Activated CD4-positive, alpha-beta T cell treated with anti-CD3 and anti-CD28 coated beads, Interleukin-2, amount 10 ng/mL, durations not matched to agents 7 days and 5 days (primary cell): ENCODE measurements around the gene EPHA4. TPM values are rescaled to one million over a fixed set of nuclear protein-coding genes. Genes with fewer than 3 reads are reported as not detected.
A peak's percentile ranks its signal among the peaks of the same experiment; 100 is the strongest.

Source experiments
- CTCF ChIA-PET: fragments of 350-600 bp; sonication (Branson Sonifier 250); formaldehyde crosslinking; loops from one replicate; lab custom pipeline; 2021; ENCODE audit warnings: antibody characterized with exemption; lab: Charles Lee
- POLR2A ChIA-PET: fragments of 350-600 bp; sonication (Branson Sonifier 250); formaldehyde crosslinking; loops from one replicate; lab custom pipeline; 2021; ENCODE audit warnings: antibody characterized with exemption; lab: Charles Lee
- DNase-seq: peaks from one replicate; pipeline ENCODE4 v3.0.0-alpha.2; 2020
- H3K27ac Mint-ChIP-seq: one replicate; pipeline ENCODE4 v1.8.0; 2021; ENCODE audit warnings: mild to moderate bottlenecking, moderate library complexity, mixed read lengths
- H3K27me3 Mint-ChIP-seq: one replicate; pipeline ENCODE4 v1.8.0; 2021; ENCODE audit warnings: mixed read lengths
- H3K36me3 Mint-ChIP-seq: one replicate; pipeline ENCODE4 v1.8.0; 2021; ENCODE audit warnings: low read depth, mixed read lengths
- H3K4me1 Mint-ChIP-seq: one replicate; pipeline ENCODE4 v1.8.0; 2021; ENCODE audit warnings: mixed read lengths
- H3K4me3 Mint-ChIP-seq: one replicate; pipeline ENCODE4 v1.8.0; 2021; ENCODE audit warnings: mild to moderate bottlenecking, moderate library complexity, mixed read lengths
- H3K9me3 Mint-ChIP-seq: one replicate; pipeline ENCODE4 v1.8.0; 2021; ENCODE audit warnings: mixed read lengths
- total RNA-seq, 2 experiments: library from RNA; stranded (reverse); gene quantifications; one replicate each; pipeline ENCODE4 v1.2.3, GENCODE V29; 2021

EPHA4 gene
- total RNA-seq, 2 experiments from 2014 or later = 28.2 to 29.3 TPM

DNA sequence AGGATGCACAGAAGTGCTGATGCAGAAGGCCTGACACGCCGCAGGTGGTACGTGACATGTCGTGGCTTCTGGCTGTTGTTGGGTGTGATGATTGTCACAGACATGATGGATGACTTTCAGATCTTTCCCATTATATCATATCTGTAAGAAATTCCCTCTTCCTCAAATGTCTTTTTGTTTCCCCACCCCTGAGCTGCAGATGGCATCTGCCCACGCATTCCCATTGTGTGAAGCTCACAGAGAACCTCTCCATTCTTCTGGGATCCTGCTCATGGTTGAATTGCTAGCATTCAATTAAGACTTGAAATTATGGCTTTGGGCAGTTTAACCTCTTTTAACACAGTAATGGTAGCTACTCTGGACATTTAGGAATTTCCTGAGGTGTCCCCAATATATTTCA, 28.3 kb upstream of the EPHA4 start:
- H3K9me3 Mint-ChIP-seq = no peaks in the 10 kb centered on the region
- H3K4me1 Mint-ChIP-seq = no peaks in the 10 kb centered on the region
- ChIA-PET CTCF (interaction anchor here (0.7 to 1.4 kb wide), 3 partner anchors 11 to 665 kb away, joined by 3 read pairs; no protein-coding TSS in a partner anchor), POLR2A (no interaction called here)
- H3K4me3 Mint-ChIP-seq = no peak overlapping the region
- H3K27me3 Mint-ChIP-seq = peaks cover 8% of the 10 kb centered on the region
- H3K36me3 Mint-ChIP-seq = no peaks in the 10 kb centered on the region
- no peak for DNase-seq
- H3K27ac Mint-ChIP-seq = no peak overlapping the region

DNA sequence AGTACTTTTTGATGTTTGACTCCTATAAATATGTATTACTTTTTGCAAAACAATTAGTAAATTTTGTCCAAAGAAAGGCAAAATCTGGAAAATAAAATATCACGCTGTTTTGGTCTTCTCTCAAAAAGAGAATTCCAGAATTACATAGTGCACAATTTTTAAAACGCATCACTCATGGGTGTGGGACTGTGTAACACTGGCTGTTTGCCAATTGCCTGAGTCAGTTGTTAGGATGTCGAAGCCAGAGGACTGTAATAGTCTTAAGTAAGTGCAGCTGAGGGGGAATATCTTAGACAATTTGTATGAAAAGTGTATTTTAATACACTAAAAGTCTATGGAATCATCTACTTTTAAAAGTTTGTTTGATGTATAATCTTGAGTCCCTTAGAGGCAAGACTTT, 24.1 kb upstream of the EPHA4 start:
- CTCF ChIA-PET = no interaction called here
- POLR2A ChIA-PET = no interaction called here
- Mint-ChIP-seq H3K4me1 (no peaks in the 10 kb centered on the region), H3K9me3 (no peaks in the 10 kb centered on the region), H3K27ac (no peak overlapping the region), H3K4me3 (no peak overlapping the region), H3K27me3 (peaks cover 2% of the 10 kb centered on the region), H3K36me3 (no peaks in the 10 kb centered on the region)
- no peak for DNase-seq

DNA sequence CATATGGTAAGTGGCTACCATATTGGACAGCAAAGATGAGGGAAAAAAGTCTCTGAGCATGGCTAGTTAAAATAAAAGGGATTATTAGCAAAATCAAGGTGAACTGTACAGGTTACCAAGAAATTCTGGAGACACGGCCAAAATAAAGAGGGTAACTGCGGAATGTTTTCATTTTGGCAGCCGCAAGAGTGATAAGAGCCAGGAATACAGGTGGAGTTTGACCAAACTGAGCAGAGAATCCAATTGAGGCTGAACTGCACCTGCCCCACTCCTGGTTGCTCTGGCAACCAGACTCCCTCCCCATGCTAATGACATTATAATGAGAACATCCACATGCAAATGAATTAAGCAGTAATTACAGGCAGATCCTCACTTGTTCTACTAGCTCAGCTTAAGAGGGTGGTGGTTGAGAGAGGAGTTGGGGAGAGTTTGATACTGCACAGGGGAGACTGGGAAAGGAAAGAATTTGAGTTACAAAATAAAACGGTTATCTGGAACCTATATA, 18.8 kb upstream of the EPHA4 start:
- ChIA-PET POLR2A (no interaction called here), CTCF (interaction anchor here (1.8 kb wide), 1 partner anchor 18 kb away, joined by 6 read pairs; the partner anchor contains the start of gene EPHA4)
- H3K4me1 Mint-ChIP-seq = no peaks in the 10 kb centered on the region
- H3K4me3 Mint-ChIP-seq = no peak overlapping the region
- no peak overlapping the region for H3K27ac Mint-ChIP-seq
- H3K36me3 Mint-ChIP-seq = no peaks in the 10 kb centered on the region
- peaks cover 6% of the 10 kb centered on the region for H3K27me3 Mint-ChIP-seq
- H3K9me3 Mint-ChIP-seq = no peaks in the 10 kb centered on the region
- DNase-seq = no peak

DNA sequence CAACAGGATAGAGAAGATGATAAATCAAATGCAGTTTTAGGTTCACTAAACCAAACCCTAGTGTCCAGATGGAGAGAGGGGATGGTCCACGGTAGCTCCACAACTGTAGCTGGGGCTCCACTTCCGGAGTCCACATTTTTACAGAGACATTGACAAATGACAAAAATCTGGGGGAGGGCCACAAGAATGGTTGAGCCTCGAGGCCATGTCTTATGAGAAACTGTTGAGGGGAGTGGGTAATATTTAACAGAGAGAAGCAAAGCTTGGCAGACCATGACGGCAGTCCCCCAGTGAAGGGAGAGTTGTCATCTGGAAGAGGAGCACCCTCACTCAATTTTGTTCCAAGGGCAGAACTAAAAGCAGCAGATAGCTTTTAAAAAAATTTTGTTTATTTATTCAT, 17.6 kb upstream of the EPHA4 start:
- Mint-ChIP-seq H3K9me3 (no peaks in the 10 kb centered on the region), H3K27me3 (peaks cover 6% of the 10 kb centered on the region), H3K4me1 (no peaks in the 10 kb centered on the region), H3K27ac (no peak overlapping the region), H3K4me3 (no peak overlapping the region), H3K36me3 (no peaks in the 10 kb centered on the region)
- ChIA-PET CTCF (interaction anchor here (0.6 to 1.8 kb wide), 2 partner anchors 11 to 17 kb away, joined by 3 to 6 read pairs; partner anchors contain the start of gene EPHA4), POLR2A (no interaction called here)
- no peak for DNase-seq

DNA sequence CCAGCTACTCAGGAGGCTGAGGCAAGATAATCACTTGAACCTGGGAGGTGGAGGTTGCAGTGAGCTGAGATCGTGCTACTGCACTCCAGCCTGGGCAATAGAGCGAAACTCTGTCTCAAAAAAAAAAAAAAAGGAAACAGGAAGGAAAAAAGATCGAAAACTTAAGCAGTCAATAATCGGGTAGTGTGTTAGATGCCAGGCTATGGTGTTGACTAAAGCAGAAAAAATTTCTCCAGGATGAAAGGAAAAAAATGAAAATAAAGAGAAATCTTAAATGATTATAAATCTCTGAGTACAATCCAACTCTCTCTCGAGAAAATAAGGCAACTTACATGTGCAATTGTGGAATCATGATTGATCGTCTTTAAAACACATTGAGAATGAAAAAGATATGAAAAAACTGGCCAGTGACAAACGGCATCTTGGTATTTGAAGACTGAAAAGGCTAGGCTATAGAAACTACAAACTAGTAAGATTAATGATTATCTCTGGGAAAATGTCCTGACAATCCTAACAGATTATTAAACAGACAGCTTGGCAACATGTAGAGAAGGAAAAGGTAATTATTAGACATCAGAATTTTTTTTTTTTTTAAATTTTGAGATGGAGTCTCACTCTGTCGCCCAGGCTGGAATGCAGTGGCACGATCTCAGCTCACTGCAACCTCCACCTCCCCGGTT, 16.3 kb upstream of the EPHA4 start:
- no peak for DNase-seq
- ChIA-PET CTCF (interaction anchor here (0.7 kb wide), 1 partner anchor 263 kb away, joined by 4 read pairs; no protein-coding TSS in a partner anchor), POLR2A (no interaction called here)
- no peak overlapping the region for H3K27ac Mint-ChIP-seq
- H3K4me1 Mint-ChIP-seq = no peaks in the 10 kb centered on the region
- H3K9me3 Mint-ChIP-seq = no peaks in the 10 kb centered on the region
- H3K36me3 Mint-ChIP-seq = no peaks in the 10 kb centered on the region
- no peak overlapping the region for H3K4me3 Mint-ChIP-seq
- H3K27me3 Mint-ChIP-seq = peaks cover 13% of the 10 kb centered on the region

DNA sequence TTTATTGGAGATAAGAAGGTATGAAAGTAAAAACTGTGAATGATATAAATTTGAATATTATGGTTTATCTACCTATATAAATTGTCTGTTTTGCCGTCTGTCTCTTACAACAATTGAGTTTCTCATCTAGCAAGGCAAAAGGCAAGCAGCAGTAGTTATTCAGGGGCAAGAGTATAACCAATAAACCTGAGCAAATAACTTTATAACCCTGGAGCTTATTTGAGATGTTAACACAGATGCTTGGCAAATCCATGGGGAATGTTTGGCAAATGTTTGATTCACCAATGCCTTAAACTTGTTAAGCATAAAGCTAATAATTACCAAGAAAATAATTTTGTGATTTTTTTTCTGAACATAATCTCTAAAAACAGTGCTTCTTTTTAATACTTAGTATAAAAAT, 9.9 kb upstream of the EPHA4 start:
- peaks cover 30% of the 10 kb centered on the region for H3K27me3 Mint-ChIP-seq
- H3K4me3 Mint-ChIP-seq = no peak overlapping the region
- ChIA-PET POLR2A (no interaction called here), CTCF (no interaction called here)
- H3K27ac Mint-ChIP-seq = no peak overlapping the region
- no peaks in the 10 kb centered on the region for H3K36me3 Mint-ChIP-seq
- H3K9me3 Mint-ChIP-seq = no peaks in the 10 kb centered on the region
- no peak for DNase-seq
- no peaks in the 10 kb centered on the region for H3K4me1 Mint-ChIP-seq

DNA sequence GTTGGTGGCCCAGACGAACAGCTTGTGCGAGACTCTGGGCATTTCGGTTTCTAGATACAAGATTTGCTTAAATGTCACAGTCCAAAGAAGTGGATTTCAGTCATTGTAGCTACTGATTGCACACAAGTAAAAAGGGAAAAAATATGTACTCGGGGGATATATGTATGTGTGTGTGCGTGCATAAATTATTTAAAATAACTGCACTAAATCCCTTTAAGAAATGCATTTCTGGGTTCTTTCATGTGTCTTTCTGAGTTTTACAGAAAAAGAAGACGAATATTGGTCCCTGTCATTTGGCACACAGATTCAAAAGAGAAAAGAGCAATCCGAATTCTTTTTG, 2.1 kb upstream of the EPHA4 start:
- POLR2A ChIA-PET = interaction anchor here (0.6 kb wide), 1 partner anchor 241 kb away, joined by 5 read pairs; no protein-coding TSS in a partner anchor
- CTCF ChIA-PET = interaction anchor here (0.6 to 2.2 kb wide), 9 partner anchors 15 to 1974 kb away, joined by 3 to 6 read pairs (median 4); no protein-coding TSS in a partner anchor
- DNase-seq = no peak
- peaks cover 8% of the 10 kb centered on the region for H3K36me3 Mint-ChIP-seq
- no peaks in the 10 kb centered on the region for H3K9me3 Mint-ChIP-seq
- H3K4me3 Mint-ChIP-seq = peak overlapping the region; percentile 66
- H3K27ac Mint-ChIP-seq = no peak overlapping the region
- peaks cover 47% of the 10 kb centered on the region for H3K27me3 Mint-ChIP-seq
- peaks cover 28% of the 10 kb centered on the region for H3K4me1 Mint-ChIP-seq

DNA sequence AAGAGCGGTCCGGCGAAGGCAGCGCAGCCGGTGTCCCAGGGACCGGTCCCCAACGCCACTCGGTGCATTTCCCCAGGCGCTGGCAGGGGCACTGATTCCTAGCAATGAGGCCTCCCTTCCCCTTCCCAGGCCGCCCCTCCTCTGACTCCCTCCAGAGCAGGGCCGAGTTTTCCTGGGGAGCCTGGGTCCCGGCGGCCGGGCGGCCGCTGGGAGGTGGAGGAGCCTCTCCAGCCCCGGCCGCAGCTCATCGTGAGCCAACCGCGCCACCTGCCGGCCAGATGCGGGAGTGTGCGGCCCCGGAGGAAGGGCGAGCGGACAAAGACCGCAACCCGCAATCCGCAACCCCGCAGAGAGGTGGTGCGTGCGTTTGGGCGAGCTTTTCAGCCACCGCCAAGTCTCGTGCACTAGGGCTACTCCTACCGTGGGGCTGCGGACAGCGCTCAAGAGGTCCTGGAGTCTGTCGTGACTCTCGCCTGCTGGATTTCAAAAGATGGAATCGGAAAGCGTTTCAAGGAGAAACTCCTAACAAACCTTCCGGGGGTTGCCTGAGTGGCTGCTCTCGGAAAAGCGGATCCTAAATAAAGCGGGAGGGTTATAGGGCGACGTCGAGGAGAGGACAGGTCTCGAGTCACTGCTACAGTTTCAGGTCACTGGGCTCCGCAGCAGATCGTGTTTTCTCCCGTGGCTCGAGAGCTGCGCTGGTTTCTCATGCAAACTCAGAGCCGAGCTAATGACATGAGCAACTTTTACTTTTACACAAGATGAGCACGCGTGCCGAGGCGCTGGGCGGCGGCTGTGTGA, 1.5 kb upstream of the EPHA4 start:
- H3K27me3 Mint-ChIP-seq = peaks cover 50% of the 10 kb centered on the region
- peaks cover 13% of the 10 kb centered on the region for H3K36me3 Mint-ChIP-seq
- CTCF ChIA-PET = interaction anchor here (0.6 to 2.2 kb wide), 15 partner anchors 10 to 1974 kb away, joined by 3 to 6 read pairs (median 4); no protein-coding TSS in a partner anchor

DNA sequence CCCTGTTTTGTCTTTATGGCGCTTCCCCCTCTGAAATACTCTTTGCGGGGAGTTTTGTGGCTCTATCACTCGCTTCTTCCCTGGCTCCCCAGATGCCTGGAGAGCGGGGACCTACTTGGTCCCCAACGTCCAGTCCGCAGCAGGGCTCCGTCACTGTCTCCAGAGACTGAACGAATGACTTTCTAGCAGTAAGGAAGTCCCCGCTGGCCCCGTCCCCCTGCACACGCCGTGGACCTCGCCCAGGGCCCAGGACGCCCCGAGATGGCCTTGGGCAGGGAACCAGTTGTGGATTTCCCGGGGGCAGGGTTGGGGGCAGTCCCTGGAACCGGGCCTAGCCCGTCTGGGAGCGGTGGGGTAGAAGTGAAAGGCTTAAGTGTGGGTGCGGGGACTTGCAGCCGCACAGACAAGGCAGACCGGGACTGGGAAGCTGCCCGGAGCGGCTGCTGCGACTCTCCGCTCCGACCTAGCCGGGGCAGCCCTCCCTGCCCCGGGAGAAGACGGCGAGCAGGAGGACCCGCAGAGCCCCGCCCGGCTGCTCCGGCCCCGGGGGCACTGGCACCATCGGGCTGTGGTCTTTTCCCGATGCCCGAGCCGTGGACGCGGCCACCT, 821 bp upstream of the EPHA4 start:
- H3K36me3 Mint-ChIP-seq = peaks cover 20% of the 10 kb centered on the region
- POLR2A ChIA-PET = no interaction called here
- H3K27ac Mint-ChIP-seq = peak overlapping the region; percentile 69
- peak overlapping the region; percentile 83 for H3K4me3 Mint-ChIP-seq
- CTCF ChIA-PET = interaction anchor here (0.6 to 2.2 kb wide), 13 partner anchors 9 to 882 kb away, joined by 3 to 6 read pairs (median 4); no protein-coding TSS in a partner anchor
- H3K27me3 Mint-ChIP-seq = peaks cover 54% of the 10 kb centered on the region
- peaks cover 34% of the 10 kb centered on the region for H3K4me1 Mint-ChIP-seq
- peak; percentile 17 for DNase-seq
- no peaks in the 10 kb centered on the region for H3K9me3 Mint-ChIP-seq

More for the DNA sequence above, 1.5 kb upstream of the EPHA4 start:
- Mint-ChIP-seq H3K4me1 (peaks cover 30% of the 10 kb centered on the region), H3K4me3 (peak overlapping the region; percentile 66), H3K9me3 (no peaks in the 10 kb centered on the region), H3K27ac (peak overlapping the region; percentile 6)
- peak; percentile 77 for DNase-seq
- POLR2A ChIA-PET = interaction anchor here (0.6 kb wide), 1 partner anchor 240 kb away, joined by 5 read pairs; no protein-coding TSS in a partner anchor

DNA sequence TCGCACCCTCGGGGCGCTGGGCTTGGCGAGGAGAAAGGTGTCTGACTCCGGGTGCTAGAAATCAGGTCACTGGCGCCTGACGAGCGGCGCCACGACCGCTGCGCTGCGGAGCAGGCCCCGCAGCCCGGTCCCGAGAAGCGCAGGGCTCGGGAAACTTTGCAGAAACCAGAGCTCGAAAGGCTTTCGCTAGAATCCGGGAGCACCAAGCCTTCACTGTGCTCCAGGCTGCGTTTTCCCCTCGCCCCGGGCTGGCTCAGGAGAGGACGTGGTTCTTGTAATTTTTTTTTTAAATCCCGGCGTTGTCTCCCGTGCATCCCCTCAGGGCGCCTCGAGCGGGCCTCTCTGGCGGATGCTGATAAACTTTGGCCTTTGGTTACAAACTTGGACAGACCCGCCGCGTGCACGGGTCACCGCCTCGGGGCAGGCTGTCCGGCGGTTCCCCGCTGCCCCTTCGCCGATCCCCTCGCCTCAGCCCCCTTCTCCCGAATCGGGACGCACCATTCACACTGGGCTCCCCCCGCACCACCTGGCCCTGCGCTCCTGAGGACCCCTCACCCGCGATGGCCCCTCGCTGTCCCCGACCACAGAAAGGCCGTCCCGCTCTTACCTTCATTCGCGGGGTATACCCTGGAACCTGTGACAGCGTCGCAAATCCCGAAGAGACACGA, 419 bp downstream of the EPHA4 start:
- H3K27ac Mint-ChIP-seq = peak overlapping the region; percentile 89
- POLR2A ChIA-PET = no interaction called here
- H3K4me3 Mint-ChIP-seq = peak overlapping the region; percentile 83
- no peak for DNase-seq
- peaks cover 51% of the 10 kb centered on the region for H3K27me3 Mint-ChIP-seq
- H3K9me3 Mint-ChIP-seq = no peaks in the 10 kb centered on the region
- CTCF ChIA-PET = no interaction called here
- H3K36me3 Mint-ChIP-seq = peaks cover 30% of the 10 kb centered on the region
- peaks cover 37% of the 10 kb centered on the region for H3K4me1 Mint-ChIP-seq

DNA sequence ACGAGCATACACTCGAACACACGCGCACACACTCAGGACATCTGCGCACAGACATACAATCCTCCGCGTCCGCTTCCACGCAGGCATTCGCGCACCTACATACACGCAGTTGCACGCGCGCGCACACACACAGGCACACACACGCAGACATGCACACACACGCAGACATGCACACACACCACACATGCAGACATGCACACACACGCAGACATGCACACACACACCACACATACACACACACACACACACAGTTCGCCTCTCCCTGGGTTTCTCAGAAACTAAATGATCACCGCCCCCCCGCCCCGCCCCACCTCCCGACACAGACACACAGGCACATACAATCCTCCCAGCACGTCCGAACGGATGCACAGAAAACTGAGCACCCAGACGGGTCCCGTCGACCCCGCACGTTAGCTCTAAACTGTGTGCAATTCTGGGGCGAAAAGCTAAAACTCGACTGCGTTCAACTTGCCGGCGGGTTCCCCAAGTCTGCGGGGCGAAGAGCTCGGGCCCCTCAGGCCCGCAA, 1.0 kb downstream of the EPHA4 start:
- peak overlapping the region; percentile 83 for H3K4me3 Mint-ChIP-seq
- H3K4me1 Mint-ChIP-seq = peaks cover 39% of the 10 kb centered on the region
- POLR2A ChIA-PET = no interaction called here
- peaks cover 30% of the 10 kb centered on the region for H3K36me3 Mint-ChIP-seq
- H3K27ac Mint-ChIP-seq = peak overlapping the region; percentile 89
- DNase-seq = peak; percentile 53
- H3K9me3 Mint-ChIP-seq = no peaks in the 10 kb centered on the region
- peaks cover 51% of the 10 kb centered on the region for H3K27me3 Mint-ChIP-seq
- CTCF ChIA-PET = no interaction called here
